OCI-LY7 (cell line): Measurements from ENCODE around the gene WNT1. TPM values are rescaled to one million over a fixed set of nuclear protein-coding genes. Genes with fewer than 3 reads are reported as not detected.

ENCODE experiments used
- BruUV-seq: library from RNA; stranded (reverse); fragments of 400-500 nt; replicated peaks from 2 replicates; lab custom pipeline; 2021; lab: Mats Ljungman, UMichigan
- CTCF ChIA-PET: fragments of 300-600 bp; sonication (Branson Sonifier 250); formaldehyde crosslinking; loops from one replicate; lab custom pipeline; 2022; ENCODE audit warnings: antibody characterized with exemption; ENCODE audit not compliant: unreplicated experiment; lab: Charles Lee
- POLR2A ChIA-PET: fragments of 300-600 bp; sonication (Branson Sonifier 250); formaldehyde crosslinking; loops from one replicate; lab custom pipeline; 2022; ENCODE audit warnings: antibody characterized with exemption; lab: Charles Lee
- DNase-seq: peaks from one replicate; pipeline ENCODE4 v3.0.0-alpha.2; 2015; ENCODE audit warnings: low spot score
- H2AFZ ChIP-seq: fragments of 200-600 bp; sonication (generic), shearing (Covaris generic); 2 replicates; pipeline ENCODE4 v1.6.1; 2014; ENCODE audit warnings: mild to moderate bottlenecking, antibody characterized with exemption, low read length, moderate library complexity
- H3K27ac ChIP-seq: fragments of 200-600 bp; sonication (generic); 2 replicates; pipeline ENCODE4 v1.5.1; 2014; ENCODE audit warnings: mixed run types, low read depth, mild to moderate bottlenecking, moderate library complexity, low read length, inconsistent platforms; ENCODE audit not compliant: poor library complexity, severe bottlenecking
- H3K36me3 ChIP-seq: fragments of 200-600 bp; sonication (generic); 2 replicates; pipeline ENCODE4 v1.6.1; 2014; ENCODE audit warnings: mild to moderate bottlenecking, antibody characterized with exemption, low read length, moderate library complexity, mixed read lengths; ENCODE audit not compliant: insufficient read depth
- H3K4me1 ChIP-seq: fragments of 200-600 bp; sonication (generic); 2 replicates; pipeline ENCODE4 v1.5.1; 2014; ENCODE audit warnings: mild to moderate bottlenecking, low read length; ENCODE audit not compliant: insufficient read depth, poor library complexity, severe bottlenecking
- H3K4me2 ChIP-seq: fragments of 200-600 bp; sonication (generic); 2 replicates; pipeline ENCODE4 v1.6.1; 2014; ENCODE audit warnings: mild to moderate bottlenecking, low read length
- H3K4me3 ChIP-seq: fragments of 200-600 bp; sonication (generic); 2 replicates; pipeline ENCODE4 v1.5.1; 2014; ENCODE audit warnings: mild to moderate bottlenecking, low read depth, low read length; ENCODE audit not compliant: poor library complexity, severe bottlenecking
- H3K79me2 ChIP-seq: fragments of 200-600 bp; sonication (generic); 2 replicates; pipeline ENCODE4 v1.6.1; 2016; ENCODE audit warnings: low read depth, mild to moderate bottlenecking, low read length, moderate library complexity, mixed read lengths; ENCODE audit not compliant: insufficient read depth
- H3K9me2 ChIP-seq: fragments of 200-600 bp; sonication (generic); 2 replicates; pipeline ENCODE4 v1.6.1; 2016; ENCODE audit warnings: mild to moderate bottlenecking, low read length, mixed read lengths; ENCODE audit not compliant: insufficient read depth
- H3K9me3 ChIP-seq: fragments of 200-600 bp; sonication (generic); 2 replicates; pipeline ENCODE4 v1.6.1; 2014; ENCODE audit warnings: mild to moderate bottlenecking, mixed run types, low read length, mixed read lengths
- H4K20me1 ChIP-seq: fragments of 200-600 bp; sonication (generic); 2 replicates; pipeline ENCODE4 v1.6.1; 2014; ENCODE audit warnings: mild to moderate bottlenecking, antibody characterized with exemption, low read length, moderate library complexity, mixed read lengths; ENCODE audit not compliant: insufficient read depth
- CTCF ChIP-seq: fragments of 200-600 bp; sonication (generic); conservative IDR thresholded peaks from 2 replicates; pipeline ENCODE4 v1.5.1; 2014; ENCODE audit warnings: mild to moderate bottlenecking, antibody characterized with exemption, low read length, moderate library complexity, mixed read lengths
- EZH2phosphoT487 ChIP-seq: fragments of 200-600 bp; sonication (generic); IDR thresholded peaks from 2 replicates; pipeline ENCODE4 v1.6.1; 2018; ENCODE audit warnings: low read depth, borderline replicate concordance, mild to moderate bottlenecking, mixed run types, antibody characterized with exemption, low read length, moderate library complexity, mixed read lengths
- intact Hi-C: fragments of 100-400 bp; cut with micrococcal nuclease; formaldehyde crosslinking; loops from one replicate; pipeline ENCODE4 v1.10.0; 2022; ENCODE audit not compliant: unreplicated experiment
- total RNA-seq, 2 experiments: library from RNA; depleted of rRNA in 1 of 2; stranded (reverse); fragments of >200 nt in 1 of 2; shearing (Covaris generic) in 1 of 2; gene quantifications; 2 replicates each; pipeline ENCODE4 v1.2.3, GENCODE V29; 2014 to 2022

WNT1 gene
- total RNA-seq, 2 experiments from 2014 or later: not detected

GRCh38 chr12:48978741-48979601 is 849 bp downstream of the WNT1 start:
- no peaks in the 10 kb centered on the region for H3K36me3 ChIP-seq
- no peak overlapping the region for H3K4me3 ChIP-seq
- no peak for DNase-seq
- no peak overlapping the region for H2AFZ ChIP-seq
- no TSS peak for BruUV-seq
- H3K4me2 ChIP-seq: no peak overlapping the region
- no peaks in the 10 kb centered on the region for H3K79me2 ChIP-seq
- H3K27ac ChIP-seq: no peak overlapping the region
- TF ChIP-seq CTCF (no peak), EZH2phosphoT487 (no peak)
- ChIA-PET CTCF (interaction anchor here (1.3 kb wide), 1 partner anchor 13 kb away, joined by 4 read pairs; no protein-coding TSS in a partner anchor), POLR2A (no interaction called here)
- intact Hi-C loops: loop anchor here (1.0 kb wide), 1 partner anchor 55 kb away; no protein-coding TSS in a partner anchor
- H3K9me2 ChIP-seq: no peaks in the 10 kb centered on the region
- H3K4me1 ChIP-seq: peaks cover 6% of the 10 kb centered on the region
- no peaks in the 10 kb centered on the region for H3K9me3 ChIP-seq
- H4K20me1 ChIP-seq: no peaks in the 10 kb centered on the region; the same call in 1 of the 2 replicates

- DNase-seq: no peak
These were observed 1.7 kb downstream of the WNT1 start for GRCh38 chr12:48979602-48980388.

More at GRCh38 chr12:48979602-48980388, 1.7 kb downstream of the WNT1 start:
- Histone ChIP-seq H3K27ac (no peak overlapping the region), H2AFZ (no peak overlapping the region), H4K20me1 (no peaks in the 10 kb centered on the region; the same call in 1 of the 2 replicates), H3K36me3 (no peaks in the 10 kb centered on the region), H3K4me2 (no peak overlapping the region; the same call in 1 of the 2 replicates), H3K4me1 (peaks cover 6% of the 10 kb centered on the region), H3K79me2 (no peaks in the 10 kb centered on the region), H3K4me3 (no peak overlapping the region), H3K9me3 (no peaks in the 10 kb centered on the region), H3K9me2 (no peaks in the 10 kb centered on the region)
- TF ChIP-seq EZH2phosphoT487 (no peak), CTCF (no peak)
- ChIA-PET CTCF (interaction anchor here (1.3 kb wide), 1 partner anchor 13 kb away, joined by 4 read pairs; no protein-coding TSS in a partner anchor), POLR2A (no interaction called here)
- no TSS peak for BruUV-seq
- intact Hi-C loops: no loop called here
